Activated CD4-positive, alpha-beta T cell treated with anti-CD3 and anti-CD28 coated beads, Interleukin-2, amount 10 ng/mL, durations not matched to agents 24 days and 14 days (primary cell): ENCODE data around the gene ST7L. TPM values are rescaled to one million over a fixed set of nuclear protein-coding genes. Genes with fewer than 3 reads are reported as not detected.

Experiments
- DNase-seq: peaks from one replicate; pipeline ENCODE4 v3.0.0; 2022
- H3K27ac Mint-ChIP-seq: one replicate; pipeline ENCODE4 v1.8.0; 2022; ENCODE audit warnings: mild to moderate bottlenecking, mixed read lengths
- H3K27me3 Mint-ChIP-seq: one replicate; pipeline ENCODE4 v1.8.0; 2022; ENCODE audit warnings: mixed read lengths
- H3K36me3 Mint-ChIP-seq: one replicate; pipeline ENCODE4 v1.8.0; 2022; ENCODE audit warnings: low read depth, mild to moderate bottlenecking, mixed read lengths
- H3K4me1 Mint-ChIP-seq: one replicate; pipeline ENCODE4 v1.8.0; 2021; ENCODE audit warnings: mixed read lengths
- H3K4me3 Mint-ChIP-seq: one replicate; pipeline ENCODE4 v1.8.0; 2022; ENCODE audit warnings: mild to moderate bottlenecking, moderate library complexity, mixed read lengths
- H3K9me3 Mint-ChIP-seq: one replicate; pipeline ENCODE4 v1.8.0; 2021; ENCODE audit warnings: mixed read lengths
- intact Hi-C: fragments of 100-400 bp; cut with micrococcal nuclease; formaldehyde crosslinking; loops from one replicate; pipeline ENCODE4 v1.15.1; 2023
- total RNA-seq: library from RNA; stranded (reverse); gene quantifications from 2 replicates; pipeline ENCODE4 v1.2.3, GENCODE V29; 2022

ST7L gene
- total RNA-seq, 1 donor from 2014 or later = 13.8 TPM

DNA sequence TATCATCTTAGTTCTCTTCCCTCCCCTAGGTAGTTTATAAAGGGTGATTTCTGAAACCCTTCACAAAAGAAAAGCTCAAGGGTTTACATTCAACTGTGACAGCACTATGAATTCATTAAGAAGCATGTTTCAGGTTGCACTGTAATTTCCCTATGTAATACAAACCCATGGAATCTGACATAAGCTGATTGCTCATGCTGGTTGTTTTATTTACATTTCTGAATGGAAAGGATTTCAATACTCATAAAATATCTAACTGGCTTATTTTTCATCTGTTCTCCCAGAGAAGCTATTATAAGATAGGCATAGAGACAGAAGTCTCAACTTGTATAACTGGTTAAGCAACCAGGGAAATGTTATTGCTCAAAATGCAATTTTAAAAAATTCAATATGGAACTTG is 89.6 kb downstream of the ST7L start:
- Mint-ChIP-seq H3K36me3 (no peaks in the 10 kb centered on the region), H3K9me3 (no peaks in the 10 kb centered on the region), H3K27me3 (no peaks in the 10 kb centered on the region), H3K4me3 (no peak overlapping the region), H3K4me1 (no peaks in the 10 kb centered on the region), H3K27ac (no peak overlapping the region)
- DNase-seq = no peak
- intact Hi-C loops = no loop called here

- Mint-ChIP-seq H3K27me3 (no peaks in the 10 kb centered on the region), H3K4me1 (no peaks in the 10 kb centered on the region), H3K27ac (no peak overlapping the region), H3K9me3 (no peaks in the 10 kb centered on the region), H3K4me3 (no peak overlapping the region), H3K36me3 (no peaks in the 10 kb centered on the region)
- intact Hi-C loops = no loop called here
- DNase-seq = no peak
Observed at GRCh38 chr1:112528076-112528475, 90.9 kb downstream of the ST7L start.

- no peak for DNase-seq
- no peak overlapping the region for H3K4me3 Mint-ChIP-seq
- no peaks in the 10 kb centered on the region for H3K9me3 Mint-ChIP-seq
- no peak overlapping the region for H3K27ac Mint-ChIP-seq
- intact Hi-C loops = no loop called here
- peaks cover 2% of the 10 kb centered on the region for H3K36me3 Mint-ChIP-seq
- no peaks in the 10 kb centered on the region for H3K27me3 Mint-ChIP-seq
- no peaks in the 10 kb centered on the region for H3K4me1 Mint-ChIP-seq
Observed at GRCh38 chr1:112527266-112528010, 91.5 kb downstream of the ST7L start.

GRCh38 chr1:112524986-112525385 is 94.0 kb downstream of the ST7L start:
- peaks cover 2% of the 10 kb centered on the region for H3K36me3 Mint-ChIP-seq
- H3K4me3 Mint-ChIP-seq = no peak overlapping the region
- no peaks in the 10 kb centered on the region for H3K4me1 Mint-ChIP-seq
- H3K27ac Mint-ChIP-seq = no peak overlapping the region
- no peaks in the 10 kb centered on the region for H3K27me3 Mint-ChIP-seq
- intact Hi-C loops = no loop called here
- H3K9me3 Mint-ChIP-seq = no peaks in the 10 kb centered on the region
- no peak for DNase-seq

GRCh38 chr1:112524251-112524650 is 94.7 kb downstream of the ST7L start:
- no peak for DNase-seq
- H3K27ac Mint-ChIP-seq = no peak overlapping the region

DNA sequence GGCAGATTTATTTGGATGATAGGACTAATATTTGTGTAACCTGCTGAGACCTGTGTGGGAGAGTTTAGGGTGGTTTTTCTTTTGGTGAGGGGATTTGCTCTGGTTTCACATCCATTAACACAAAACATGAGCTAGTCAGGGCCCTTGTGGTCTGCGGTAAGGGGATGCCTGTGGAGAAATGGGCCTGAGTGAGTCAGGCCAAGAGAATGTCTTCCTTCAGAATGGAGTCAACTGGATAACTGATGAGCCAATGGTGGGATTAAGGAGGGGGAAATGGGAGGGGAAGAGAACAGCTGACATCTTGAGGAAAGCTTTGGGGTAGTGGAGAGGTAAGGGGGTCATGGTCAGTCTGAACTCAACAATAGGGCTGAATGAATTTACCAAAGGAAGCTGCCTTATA is 96.3 kb downstream of the ST7L start:
- Mint-ChIP-seq H3K36me3 (peaks cover 2% of the 10 kb centered on the region), H3K4me1 (no peaks in the 10 kb centered on the region), H3K27me3 (no peaks in the 10 kb centered on the region), H3K4me3 (no peak overlapping the region), H3K27ac (no peak overlapping the region), H3K9me3 (no peaks in the 10 kb centered on the region)
- intact Hi-C loops = no loop called here
- no peak for DNase-seq

More at GRCh38 chr1:112524251-112524650, 94.7 kb downstream of the ST7L start:
- no peaks in the 10 kb centered on the region for H3K4me1 Mint-ChIP-seq
- intact Hi-C loops = no loop called here
- no peaks in the 10 kb centered on the region for H3K9me3 Mint-ChIP-seq
- H3K27me3 Mint-ChIP-seq = no peaks in the 10 kb centered on the region
- H3K36me3 Mint-ChIP-seq = peaks cover 2% of the 10 kb centered on the region
- no peak overlapping the region for H3K4me3 Mint-ChIP-seq

GRCh38 chr1:112520166-112520565 is 98.8 kb downstream of the ST7L start:
- Mint-ChIP-seq H3K9me3 (no peaks in the 10 kb centered on the region), H3K27ac (no peak overlapping the region), H3K4me1 (no peaks in the 10 kb centered on the region), H3K4me3 (no peak overlapping the region), H3K36me3 (peaks cover 2% of the 10 kb centered on the region), H3K27me3 (no peaks in the 10 kb centered on the region)
- DNase-seq = no peak
- intact Hi-C loops = no loop called here

DNA sequence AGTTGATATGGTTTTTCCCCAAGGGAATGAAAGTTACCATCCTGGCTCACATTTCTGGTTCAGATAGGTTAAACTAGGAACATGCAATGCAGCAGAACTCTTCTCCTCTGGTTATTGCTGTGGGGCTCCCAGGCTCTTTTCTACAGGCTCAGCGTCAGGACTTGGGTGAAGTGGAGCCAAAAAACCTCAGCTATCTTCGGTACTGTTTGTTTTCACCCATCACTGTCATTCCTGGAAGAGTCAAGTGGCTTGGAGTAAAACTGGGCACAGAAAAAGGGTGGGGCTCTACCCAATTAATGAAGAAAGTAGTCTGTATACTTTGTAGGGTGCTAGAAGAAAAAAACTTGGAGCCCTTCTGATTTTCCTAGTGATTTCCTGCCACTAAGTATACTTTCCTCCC is 100.8 kb downstream of the ST7L start:
- H3K27me3 Mint-ChIP-seq = peaks cover 3% of the 10 kb centered on the region
- H3K9me3 Mint-ChIP-seq = no peaks in the 10 kb centered on the region
- no peaks in the 10 kb centered on the region for H3K4me1 Mint-ChIP-seq

DNA sequence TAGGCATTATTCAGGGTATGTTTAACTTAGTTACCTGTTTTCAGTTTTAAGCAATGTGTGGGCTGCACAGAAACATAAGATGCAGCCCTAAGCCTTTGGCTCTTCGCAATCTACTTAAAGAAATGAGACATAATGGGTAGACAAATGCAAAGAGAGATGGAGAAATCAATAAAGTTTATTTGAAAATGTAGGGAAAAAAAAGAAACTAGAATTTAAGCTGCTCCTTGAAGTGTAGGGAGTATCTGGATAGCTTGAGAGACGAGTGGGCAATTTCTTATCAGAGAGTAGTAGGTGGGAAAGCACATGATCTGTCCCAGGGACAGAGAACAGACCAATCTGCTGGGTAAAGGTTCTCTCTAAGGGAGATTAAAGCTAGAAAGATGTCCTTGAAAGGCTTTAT is 101.3 kb downstream of the ST7L start:
- peaks cover 1% of the 10 kb centered on the region for H3K36me3 Mint-ChIP-seq
- H3K4me3 Mint-ChIP-seq = no peak overlapping the region
- intact Hi-C loops = no loop called here
- DNase-seq = no peak
- no peaks in the 10 kb centered on the region for H3K4me1 Mint-ChIP-seq
- H3K9me3 Mint-ChIP-seq = no peaks in the 10 kb centered on the region
- no peak overlapping the region for H3K27ac Mint-ChIP-seq
- H3K27me3 Mint-ChIP-seq = peaks cover 3% of the 10 kb centered on the region

More for the DNA sequence above, 100.8 kb downstream of the ST7L start:
- H3K27ac Mint-ChIP-seq = no peak overlapping the region
- no peak overlapping the region for H3K4me3 Mint-ChIP-seq
- H3K36me3 Mint-ChIP-seq = peaks cover 2% of the 10 kb centered on the region
- no peak for DNase-seq
- intact Hi-C loops = no loop called here

- H3K27ac Mint-ChIP-seq = no peak overlapping the region
Observed at GRCh38 chr1:112517231-112517630, 101.7 kb downstream of the ST7L start.

DNA sequence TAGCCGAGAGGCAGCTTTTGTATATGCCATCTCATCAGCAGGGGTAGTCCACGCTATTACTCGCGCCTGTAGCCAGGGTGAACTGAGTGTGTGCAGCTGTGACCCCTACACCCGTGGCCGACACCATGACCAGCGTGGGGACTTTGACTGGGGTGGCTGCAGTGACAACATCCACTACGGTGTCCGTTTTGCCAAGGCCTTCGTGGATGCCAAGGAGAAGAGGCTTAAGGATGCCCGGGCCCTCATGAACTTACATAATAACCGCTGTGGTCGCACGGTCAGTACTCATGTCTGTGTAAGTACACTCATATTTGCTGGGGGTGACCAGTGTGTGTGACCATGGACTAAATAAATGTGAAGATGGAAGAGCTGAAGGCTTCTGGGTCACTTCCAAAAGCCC is 102.8 kb downstream of the ST7L start:
- DNase-seq = no peak
- Mint-ChIP-seq H3K4me3 (no peak overlapping the region), H3K27me3 (peaks cover 11% of the 10 kb centered on the region), H3K9me3 (no peaks in the 10 kb centered on the region), H3K36me3 (no peaks in the 10 kb centered on the region), H3K4me1 (peaks cover 3% of the 10 kb centered on the region), H3K27ac (no peak overlapping the region)
- intact Hi-C loops = no loop called here

More at GRCh38 chr1:112517231-112517630, 101.7 kb downstream of the ST7L start:
- H3K4me3 Mint-ChIP-seq = no peak overlapping the region
- intact Hi-C loops = no loop called here
- H3K9me3 Mint-ChIP-seq = no peaks in the 10 kb centered on the region
- no peaks in the 10 kb centered on the region for H3K36me3 Mint-ChIP-seq
- no peak for DNase-seq
- H3K4me1 Mint-ChIP-seq = no peaks in the 10 kb centered on the region
- H3K27me3 Mint-ChIP-seq = peaks cover 3% of the 10 kb centered on the region

DNA sequence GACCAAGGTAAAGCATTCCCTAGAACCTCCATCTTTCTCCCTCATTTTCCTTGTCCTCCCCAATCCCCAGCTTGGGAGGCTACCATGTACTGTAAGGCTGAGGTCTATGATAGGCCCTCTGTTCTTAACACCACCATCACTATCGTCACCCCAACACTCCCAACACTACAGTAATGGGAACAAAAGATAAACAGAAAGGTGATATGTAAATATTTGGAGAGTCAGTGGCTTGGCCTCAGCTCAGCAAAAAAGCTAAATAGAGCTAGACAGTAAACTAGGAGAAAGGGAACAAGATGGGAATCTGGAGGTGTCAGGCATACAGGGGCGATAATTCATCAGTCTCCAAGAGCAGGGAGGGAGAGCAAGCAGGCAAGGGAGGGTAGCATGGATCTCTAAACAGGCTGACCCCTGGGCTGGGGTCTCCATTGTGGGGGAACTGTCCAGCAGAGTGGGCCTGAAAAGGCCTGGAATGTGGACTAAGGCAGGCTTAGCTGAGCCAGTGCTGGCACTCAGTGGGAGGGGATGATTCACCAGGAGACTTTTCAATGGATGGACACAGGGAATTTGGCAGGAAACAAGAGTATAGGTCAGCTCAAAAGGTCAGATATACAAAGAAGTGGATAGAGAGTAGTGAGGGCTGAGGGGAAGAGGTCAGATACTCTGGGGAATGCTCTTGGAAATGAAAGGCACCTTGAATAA is 103.5 kb downstream of the ST7L start:
- H3K27me3 Mint-ChIP-seq = peaks cover 16% of the 10 kb centered on the region
- H3K36me3 Mint-ChIP-seq = no peaks in the 10 kb centered on the region
- intact Hi-C loops = no loop called here
- H3K4me3 Mint-ChIP-seq = no peak overlapping the region
- H3K27ac Mint-ChIP-seq = no peak overlapping the region
- DNase-seq = no peak
- no peaks in the 10 kb centered on the region for H3K9me3 Mint-ChIP-seq
- H3K4me1 Mint-ChIP-seq = peaks cover 3% of the 10 kb centered on the region

- Mint-ChIP-seq H3K36me3 (no peaks in the 10 kb centered on the region), H3K9me3 (no peaks in the 10 kb centered on the region), H3K4me1 (peaks cover 3% of the 10 kb centered on the region), H3K27ac (no peak overlapping the region), H3K4me3 (no peak overlapping the region), H3K27me3 (peaks cover 22% of the 10 kb centered on the region)
- no peak for DNase-seq
- intact Hi-C loops = no loop called here
Observed at GRCh38 chr1:112514901-112515300, 104.0 kb downstream of the ST7L start.

DNA sequence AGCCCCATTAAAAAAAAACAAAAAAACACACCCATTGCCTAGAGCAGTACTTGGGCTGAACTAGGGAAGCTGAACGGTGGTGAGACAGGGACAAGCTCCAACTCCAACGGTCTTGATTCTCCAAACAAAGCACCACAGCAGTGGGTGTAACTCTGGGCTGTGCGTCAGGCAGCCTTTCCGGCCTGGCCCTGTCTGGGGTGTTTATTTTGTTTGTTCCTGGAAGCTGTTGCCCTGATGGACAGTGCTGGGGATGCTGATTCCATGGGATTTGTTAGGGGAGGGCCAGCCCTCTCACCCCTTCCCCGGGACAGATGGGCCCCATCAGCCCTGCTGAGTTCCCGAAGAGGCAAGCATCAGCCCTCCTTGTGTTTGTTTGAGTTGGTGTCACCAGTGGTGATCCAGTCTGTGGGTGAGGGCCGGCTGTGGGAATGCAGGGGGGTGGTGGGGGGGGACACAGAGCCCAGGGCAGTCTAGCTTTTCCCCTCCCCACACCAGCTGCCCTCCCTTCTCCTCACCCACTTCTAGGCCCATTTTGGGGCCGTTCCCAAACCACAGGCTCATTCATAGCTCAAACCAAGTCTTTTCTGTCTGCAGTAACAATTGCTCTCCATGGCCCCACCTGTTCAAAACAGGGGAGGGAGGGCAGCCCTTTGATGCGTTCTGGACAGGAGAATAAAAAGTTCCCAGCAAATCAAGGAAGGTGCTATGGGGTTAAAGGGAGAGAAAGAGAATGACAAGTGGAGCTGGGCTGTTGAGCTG is 105.7 kb downstream of the ST7L start:
- H3K4me1 Mint-ChIP-seq = peaks cover 5% of the 10 kb centered on the region
- no peak overlapping the region for H3K27ac Mint-ChIP-seq
- H3K4me3 Mint-ChIP-seq = no peak overlapping the region
- no peak for DNase-seq
- intact Hi-C loops = no loop called here
- no peaks in the 10 kb centered on the region for H3K36me3 Mint-ChIP-seq
- H3K9me3 Mint-ChIP-seq = no peaks in the 10 kb centered on the region
- H3K27me3 Mint-ChIP-seq = peaks cover 31% of the 10 kb centered on the region
